MM.1S (cell line): ENCODE results near the gene SCUBE1.

Experiments
- EZH2phosphoT487 ChIP-seq: fragments of 300-600 bp; sonication (generic); IDR thresholded peaks from 2 replicates; pipeline ENCODE4 v1.6.1; 2018; ENCODE audit warnings: antibody characterized with exemption, low read length
- TF ChIP-seq, protein P1 (sequence below): fragments of 300-600 bp; sonication (generic); IDR thresholded peaks from 2 replicates; pipeline ENCODE4 v1.5.1; 2016; ENCODE audit warnings: antibody characterized with exemption, low read length, mixed read lengths

GRCh38 chr22:43179911-43180195 is 163.3 kb downstream of the SCUBE1 start:
- TF ChIP-seq, protein P1, sequence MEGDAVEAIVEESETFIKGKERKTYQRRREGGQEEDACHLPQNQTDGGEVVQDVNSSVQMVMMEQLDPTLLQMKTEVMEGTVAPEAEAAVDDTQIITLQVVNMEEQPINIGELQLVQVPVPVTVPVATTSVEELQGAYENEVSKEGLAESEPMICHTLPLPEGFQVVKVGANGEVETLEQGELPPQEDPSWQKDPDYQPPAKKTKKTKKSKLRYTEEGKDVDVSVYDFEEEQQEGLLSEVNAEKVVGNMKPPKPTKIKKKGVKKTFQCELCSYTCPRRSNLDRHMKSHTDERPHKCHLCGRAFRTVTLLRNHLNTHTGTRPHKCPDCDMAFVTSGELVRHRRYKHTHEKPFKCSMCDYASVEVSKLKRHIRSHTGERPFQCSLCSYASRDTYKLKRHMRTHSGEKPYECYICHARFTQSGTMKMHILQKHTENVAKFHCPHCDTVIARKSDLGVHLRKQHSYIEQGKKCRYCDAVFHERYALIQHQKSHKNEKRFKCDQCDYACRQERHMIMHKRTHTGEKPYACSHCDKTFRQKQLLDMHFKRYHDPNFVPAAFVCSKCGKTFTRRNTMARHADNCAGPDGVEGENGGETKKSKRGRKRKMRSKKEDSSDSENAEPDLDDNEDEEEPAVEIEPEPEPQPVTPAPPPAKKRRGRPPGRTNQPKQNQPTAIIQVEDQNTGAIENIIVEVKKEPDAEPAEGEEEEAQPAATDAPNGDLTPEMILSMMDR = no peak
- TF ChIP-seq EZH2phosphoT487 = no peak
